HFF-Myc (cell line): ENCODE data around the gene FNDC11.

Experiments used
- DNase-seq: peaks from one replicate; pipeline ENCODE4 v3.0.0-alpha.2; 2011; ENCODE audit warnings: low read depth; ENCODE audit errors: extremely low read depth
- H3K4me3 ChIP-seq: replicated peaks from 2 replicates; pipeline ENCODE4 v1.5.1; 2011; ENCODE audit warnings: low read depth, mild to moderate bottlenecking, control low read depth, low read length
- TF ChIP-seq, protein P1 (sequence below): IDR thresholded peaks from 2 replicates; pipeline ENCODE4 v1.5.1; 2012; ENCODE audit warnings: mild to moderate bottlenecking, low read depth, low read length, control low read depth; ENCODE audit errors: missing control alignments

FNDC11 gene

GRCh38 chr20:63560333-63560805 lies 6.4 kb downstream of the FNDC11 start:
- TF ChIP-seq, protein P1, sequence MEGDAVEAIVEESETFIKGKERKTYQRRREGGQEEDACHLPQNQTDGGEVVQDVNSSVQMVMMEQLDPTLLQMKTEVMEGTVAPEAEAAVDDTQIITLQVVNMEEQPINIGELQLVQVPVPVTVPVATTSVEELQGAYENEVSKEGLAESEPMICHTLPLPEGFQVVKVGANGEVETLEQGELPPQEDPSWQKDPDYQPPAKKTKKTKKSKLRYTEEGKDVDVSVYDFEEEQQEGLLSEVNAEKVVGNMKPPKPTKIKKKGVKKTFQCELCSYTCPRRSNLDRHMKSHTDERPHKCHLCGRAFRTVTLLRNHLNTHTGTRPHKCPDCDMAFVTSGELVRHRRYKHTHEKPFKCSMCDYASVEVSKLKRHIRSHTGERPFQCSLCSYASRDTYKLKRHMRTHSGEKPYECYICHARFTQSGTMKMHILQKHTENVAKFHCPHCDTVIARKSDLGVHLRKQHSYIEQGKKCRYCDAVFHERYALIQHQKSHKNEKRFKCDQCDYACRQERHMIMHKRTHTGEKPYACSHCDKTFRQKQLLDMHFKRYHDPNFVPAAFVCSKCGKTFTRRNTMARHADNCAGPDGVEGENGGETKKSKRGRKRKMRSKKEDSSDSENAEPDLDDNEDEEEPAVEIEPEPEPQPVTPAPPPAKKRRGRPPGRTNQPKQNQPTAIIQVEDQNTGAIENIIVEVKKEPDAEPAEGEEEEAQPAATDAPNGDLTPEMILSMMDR = no peak
- no peak overlapping the region for H3K4me3 ChIP-seq
- DNase-seq = no peak

DNA sequence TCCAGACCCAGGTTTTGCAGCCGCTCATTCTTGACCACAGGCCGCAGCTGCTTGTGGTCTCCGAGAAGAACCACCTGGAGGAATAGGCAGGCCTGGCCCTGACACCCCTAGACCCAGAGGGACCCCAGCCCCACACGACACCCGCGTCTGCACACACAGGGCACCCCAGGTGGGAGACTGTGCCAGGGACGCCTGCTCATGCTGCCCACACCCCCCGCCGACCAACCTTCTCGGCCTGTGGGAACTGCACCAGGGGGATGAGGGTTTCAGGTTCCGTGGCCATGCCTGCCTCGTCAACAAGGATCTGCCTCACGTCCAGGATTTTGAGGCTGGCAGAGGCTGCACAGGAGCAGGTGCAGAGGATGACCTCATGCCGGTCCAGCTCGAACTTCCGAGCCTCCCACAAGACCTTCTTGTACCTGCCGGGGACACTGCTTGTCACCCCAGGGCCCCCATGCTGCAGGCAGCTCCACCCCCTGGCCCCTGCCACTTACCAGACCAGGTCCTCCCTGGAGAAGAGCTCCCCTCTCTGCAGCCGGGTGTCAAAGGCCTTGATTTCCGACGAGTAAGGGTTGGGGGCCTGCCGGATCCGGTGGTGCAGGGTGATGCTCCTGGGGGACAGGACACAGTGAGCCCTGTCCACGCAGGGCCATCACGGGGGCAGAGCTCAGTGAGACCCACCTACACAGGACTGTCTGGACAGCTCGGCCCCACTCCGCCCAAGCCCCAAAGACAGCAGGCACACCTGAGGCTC lies 7.1 kb downstream of the FNDC11 start:
- no peak for DNase-seq
- TF ChIP-seq, protein P1 = no peak

GRCh38 chr20:63561624-63562396 lies 7.9 kb downstream of the FNDC11 start:
- DNase-seq = no peak
- TF ChIP-seq, protein P1 = no peak

More for the DNA sequence above, 7.1 kb downstream of the FNDC11 start:
- no peak overlapping the region for H3K4me3 ChIP-seq

DNA sequence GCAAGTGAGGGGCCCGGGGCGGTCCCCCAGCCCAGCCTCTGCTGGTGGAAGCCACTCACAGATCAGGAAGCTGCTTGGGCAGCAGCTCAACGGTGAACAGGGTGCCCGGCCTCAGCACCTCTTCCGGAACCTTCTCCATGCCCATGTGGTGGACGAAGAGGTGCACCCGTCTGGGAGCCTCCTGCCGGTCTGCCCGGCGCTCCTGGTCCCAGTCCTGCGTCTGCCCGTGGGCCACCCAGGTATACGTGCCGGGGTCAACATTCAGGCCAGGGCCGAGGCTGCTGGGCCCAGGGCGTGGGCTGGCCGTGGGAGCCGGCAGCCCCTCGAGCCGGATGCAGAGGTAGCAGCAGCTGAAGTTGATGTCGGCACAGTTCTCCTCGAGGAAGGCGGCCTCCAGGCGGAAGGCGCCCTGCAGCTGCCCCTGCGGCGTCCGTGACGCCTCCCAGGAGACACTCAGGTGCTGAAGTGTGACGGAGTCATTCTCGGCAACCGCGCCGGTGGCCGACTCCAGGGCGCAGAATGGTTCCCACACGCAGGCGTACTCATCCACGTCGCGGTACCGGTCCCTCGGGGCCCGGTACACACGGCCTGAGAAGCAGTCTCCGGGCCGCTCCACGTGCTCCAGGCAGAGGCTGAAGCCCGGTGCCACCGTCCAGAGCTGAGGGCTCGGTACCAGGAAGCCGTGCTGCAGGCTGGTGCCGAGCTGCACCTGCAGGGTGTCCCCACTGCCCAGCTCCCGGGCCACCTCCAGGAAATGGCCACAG lies 8.7 kb downstream of the FNDC11 start:
- DNase-seq = no peak
- TF ChIP-seq, protein P1 = no peak
- no peak overlapping the region for H3K4me3 ChIP-seq

More at GRCh38 chr20:63561624-63562396, 7.9 kb downstream of the FNDC11 start:
- no peak overlapping the region for H3K4me3 ChIP-seq

- TF ChIP-seq, protein P1 = no peak
These were observed 9.4 kb downstream of the FNDC11 start for GRCh38 chr20:63563225-63563935.

More at GRCh38 chr20:63563225-63563935, 9.4 kb downstream of the FNDC11 start:
- H3K4me3 ChIP-seq = no peak overlapping the region
- no peak for DNase-seq
